Measurements from ENCODE around the gene SKAP1.

DNA sequence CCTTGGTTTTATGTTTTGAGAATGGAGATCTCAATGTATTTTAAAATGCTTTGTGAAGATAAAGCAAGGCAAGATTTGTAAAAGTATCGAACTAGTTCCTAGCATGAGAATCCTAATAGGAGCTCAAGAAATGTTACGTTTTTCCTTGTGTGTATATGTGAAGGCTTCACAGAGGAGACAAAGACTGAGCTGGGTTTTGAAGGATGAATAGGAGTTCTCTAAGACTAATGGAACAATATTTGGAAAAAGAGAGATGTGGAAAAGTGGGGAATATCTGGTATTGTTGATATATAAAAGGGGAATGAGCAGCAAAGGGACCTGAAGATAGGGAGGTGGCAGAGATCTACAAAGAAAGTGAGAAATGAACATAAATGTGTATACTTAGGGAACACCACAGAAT is 195.1 kb downstream of the SKAP1 start:
- TF ChIP-seq, protein P1, sequence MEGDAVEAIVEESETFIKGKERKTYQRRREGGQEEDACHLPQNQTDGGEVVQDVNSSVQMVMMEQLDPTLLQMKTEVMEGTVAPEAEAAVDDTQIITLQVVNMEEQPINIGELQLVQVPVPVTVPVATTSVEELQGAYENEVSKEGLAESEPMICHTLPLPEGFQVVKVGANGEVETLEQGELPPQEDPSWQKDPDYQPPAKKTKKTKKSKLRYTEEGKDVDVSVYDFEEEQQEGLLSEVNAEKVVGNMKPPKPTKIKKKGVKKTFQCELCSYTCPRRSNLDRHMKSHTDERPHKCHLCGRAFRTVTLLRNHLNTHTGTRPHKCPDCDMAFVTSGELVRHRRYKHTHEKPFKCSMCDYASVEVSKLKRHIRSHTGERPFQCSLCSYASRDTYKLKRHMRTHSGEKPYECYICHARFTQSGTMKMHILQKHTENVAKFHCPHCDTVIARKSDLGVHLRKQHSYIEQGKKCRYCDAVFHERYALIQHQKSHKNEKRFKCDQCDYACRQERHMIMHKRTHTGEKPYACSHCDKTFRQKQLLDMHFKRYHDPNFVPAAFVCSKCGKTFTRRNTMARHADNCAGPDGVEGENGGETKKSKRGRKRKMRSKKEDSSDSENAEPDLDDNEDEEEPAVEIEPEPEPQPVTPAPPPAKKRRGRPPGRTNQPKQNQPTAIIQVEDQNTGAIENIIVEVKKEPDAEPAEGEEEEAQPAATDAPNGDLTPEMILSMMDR (IDR thresholded peaks at IDR 0.05) = no peak
- no peak for TF ChIP-seq POLR2AphosphoS5 (IDR thresholded peaks at IDR 0.05)
- TF ChIP-seq POLR2A (IDR thresholded peaks at IDR 0.05) = no peak

All from gastroesophageal sphincter (tissue), 3 donors.